Measurements from ENCODE around the gene CTIF. TPM values are rescaled to one million over a fixed set of nuclear protein-coding genes. Genes with fewer than 3 reads are reported as not detected.
"Not testable (repeated sequence)": the region's sequence is repeated elsewhere in the genome, so short reads cannot be mapped to it uniquely, and the experiment has no call there.

The CTIF gene
- total RNA-seq: 23.4 TPM

DNA sequence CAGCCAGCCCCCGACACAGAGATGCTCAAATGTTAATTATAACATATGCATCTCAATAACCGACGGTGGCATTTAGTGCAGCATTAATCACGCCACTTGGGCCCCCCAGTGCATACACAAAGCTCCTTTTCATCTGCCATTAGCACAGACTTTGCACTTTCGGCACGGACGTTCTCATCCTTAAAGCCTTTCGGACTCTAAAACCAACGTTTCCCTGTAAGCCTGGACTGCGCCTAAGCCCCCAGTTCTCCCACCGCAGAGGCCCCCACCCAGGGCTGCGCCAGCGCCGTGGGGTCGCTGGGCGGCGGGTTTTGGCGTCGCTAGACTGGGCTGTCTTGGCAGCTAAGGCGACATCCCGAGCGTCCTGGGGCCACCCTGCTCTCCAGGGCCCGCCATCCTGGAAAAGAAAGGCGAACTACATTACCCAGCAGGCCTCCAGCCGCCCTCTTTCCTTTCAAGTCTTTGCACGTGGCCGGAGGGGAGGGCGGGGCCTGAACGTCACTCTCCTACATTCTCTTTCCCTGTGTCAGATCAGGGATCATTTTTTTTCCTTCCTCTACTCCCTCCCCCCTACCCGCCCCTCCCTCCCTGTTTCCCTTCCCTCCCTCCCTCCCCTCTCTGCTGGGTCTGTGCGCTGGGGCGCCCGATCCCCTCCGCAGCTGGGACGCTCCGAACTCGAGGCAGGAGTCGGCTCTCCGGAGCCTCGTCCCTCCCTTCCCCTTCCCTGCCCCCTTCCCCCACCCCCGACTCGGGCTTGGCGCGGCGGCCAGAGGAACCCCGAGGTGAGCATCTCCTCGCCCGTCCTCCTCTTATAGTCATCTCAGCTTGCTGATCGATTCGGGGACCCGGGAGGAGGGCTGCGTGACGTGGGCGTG, at the start of gene CTIF:
CTIF (plus strand) TSS at position 501 of the 875 bp plus-strand sequence. CDS start 80,535 bp downstream, outside the sequence.
- peak; percentile 99 for DNase-seq

DNA sequence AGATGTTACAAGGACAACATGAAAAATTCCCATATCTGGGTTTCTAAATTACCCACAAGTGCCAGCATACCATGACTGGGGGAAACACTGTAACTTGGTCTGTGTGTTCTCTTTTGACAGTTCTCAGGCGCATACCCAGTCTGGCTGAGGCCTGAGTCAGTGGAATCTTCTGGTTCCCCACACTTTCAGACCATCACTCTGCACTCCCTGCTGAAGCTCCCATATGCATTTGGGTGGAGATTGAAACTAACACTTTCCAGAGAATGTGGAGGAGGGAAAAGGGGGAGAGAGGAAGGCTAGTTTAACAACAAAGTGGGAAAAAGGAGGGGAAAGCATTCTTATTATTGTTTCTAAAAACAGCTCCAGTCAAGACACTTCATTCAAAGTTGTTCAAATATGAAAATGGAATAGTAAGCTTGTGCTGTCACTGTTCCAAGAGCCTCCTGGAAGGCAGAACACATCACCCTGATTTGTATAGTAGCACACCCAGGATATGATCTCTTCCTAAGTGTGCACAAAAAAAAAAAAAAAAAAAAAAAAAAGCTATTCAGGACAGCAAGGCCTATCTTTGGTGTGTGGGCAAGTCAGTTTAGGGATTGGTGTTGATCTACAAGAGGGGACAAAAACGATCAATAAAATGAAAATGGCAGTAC, 48.1 kb upstream of the CTIF start:
- no peak for DNase-seq

DNA sequence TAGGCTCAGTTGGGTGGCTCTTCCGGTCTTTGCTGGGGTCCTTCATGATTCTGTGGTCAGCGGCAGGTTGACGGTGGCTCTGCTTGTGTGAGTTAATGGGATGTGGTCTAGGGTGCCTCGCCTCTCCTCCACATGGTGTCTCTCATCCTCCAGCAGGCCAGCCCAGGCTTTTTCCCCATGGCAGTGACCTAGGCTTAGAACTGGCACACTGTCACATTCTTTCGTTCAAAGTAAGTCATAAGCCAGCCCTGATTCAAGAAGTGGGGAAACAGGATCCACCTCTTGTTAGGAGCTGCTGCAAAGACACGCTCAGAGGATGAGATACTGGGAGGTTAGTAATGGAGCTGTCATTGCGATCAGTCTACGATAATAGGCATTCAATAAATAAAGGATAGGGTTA, 46.0 kb upstream of the CTIF start:
- no peak for DNase-seq

- no peak for DNase-seq
Measured at GRCh38 chr18:48493434-48494230, 45.2 kb upstream of the CTIF start.

DNA sequence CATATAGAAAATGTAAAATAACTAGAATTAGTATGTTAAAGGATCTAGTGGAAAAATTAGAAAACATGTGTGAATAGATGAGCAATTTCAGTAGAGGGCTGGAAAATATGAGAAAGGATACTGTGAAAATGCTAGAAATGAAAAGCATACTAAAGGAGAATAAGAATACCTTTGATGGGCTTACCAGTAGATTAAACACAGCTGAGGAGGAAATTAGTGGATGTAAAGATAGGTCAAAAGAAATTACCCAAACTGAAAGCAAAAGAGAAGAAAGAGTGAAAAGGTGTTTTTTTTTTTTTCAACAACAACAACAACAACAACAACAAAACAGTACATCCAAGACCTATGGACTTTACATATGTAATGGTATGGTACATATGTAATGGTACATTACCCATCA, 41.0 kb upstream of the CTIF start:
- no peak for DNase-seq

- DNase-seq: no peak
Measured at GRCh38 chr18:48500517-48500916, 38.3 kb upstream of the CTIF start.

- DNase-seq: no peak
Measured at GRCh38 chr18:48502906-48503305, 35.9 kb upstream of the CTIF start.

DNA sequence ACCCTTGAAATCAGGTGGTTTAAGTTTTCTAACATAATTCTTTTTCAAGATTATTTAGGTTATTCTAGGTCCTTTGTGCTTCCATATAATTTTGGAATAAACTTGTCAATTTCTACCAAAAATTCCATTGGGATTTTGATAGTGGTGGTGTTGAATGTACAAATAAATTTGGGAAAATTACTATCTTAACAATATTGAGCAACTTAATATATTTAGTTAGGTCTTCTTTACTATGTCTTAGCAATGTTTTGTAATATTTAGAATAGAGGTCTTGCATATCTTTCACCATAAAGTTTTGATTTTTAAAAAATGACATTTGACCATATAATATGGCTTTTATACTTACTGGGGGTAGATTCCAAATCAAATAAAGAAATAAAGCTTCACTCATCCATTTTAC, 34.0 kb upstream of the CTIF start:
- no peak for DNase-seq

DNA sequence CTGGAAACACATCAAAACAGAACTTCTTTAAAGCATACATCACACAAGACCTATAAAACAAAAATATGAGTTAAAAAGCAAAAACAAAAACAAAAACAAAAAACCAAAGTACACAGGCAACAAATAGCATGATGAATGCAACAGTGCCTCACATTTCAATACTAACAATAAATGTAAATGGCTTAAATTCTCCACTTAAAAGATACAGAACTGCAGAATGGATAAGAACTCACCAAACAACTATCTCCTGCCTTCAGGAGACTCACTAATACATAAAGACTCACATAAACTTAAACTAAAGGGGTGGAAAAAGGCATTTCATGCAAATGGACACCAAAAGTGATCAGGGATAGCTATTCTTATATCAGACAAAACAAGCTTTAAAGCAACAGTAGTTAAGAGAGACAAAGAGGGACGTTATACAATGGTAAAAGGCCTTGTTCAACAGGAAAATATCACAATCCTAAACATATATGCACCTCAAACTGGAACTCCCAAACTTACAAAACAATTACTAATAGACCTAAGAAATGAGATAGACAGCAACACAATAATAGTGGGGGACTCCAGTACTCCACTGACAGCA, 31.8 kb upstream of the CTIF start:
- not testable (repeated sequence) for DNase-seq

DNA sequence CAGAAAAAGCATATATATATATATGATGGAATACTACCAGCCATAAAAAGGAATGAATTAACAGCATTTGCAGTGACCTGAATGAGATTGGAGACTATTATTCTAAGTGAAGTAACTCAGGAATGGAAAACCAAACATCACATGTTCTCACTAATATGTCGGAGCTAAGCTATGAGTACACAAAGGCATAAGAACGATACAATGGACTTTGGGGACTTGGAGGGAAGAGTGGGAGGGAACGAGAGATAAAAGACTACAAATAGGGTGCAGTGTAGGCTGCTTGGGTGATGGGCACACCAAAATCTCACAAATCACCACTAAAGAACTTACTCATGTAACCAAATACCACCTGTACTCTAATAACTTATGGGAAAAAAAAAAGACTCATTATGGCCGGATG, 26.3 kb upstream of the CTIF start:
- DNase-seq: not testable (repeated sequence)

DNA sequence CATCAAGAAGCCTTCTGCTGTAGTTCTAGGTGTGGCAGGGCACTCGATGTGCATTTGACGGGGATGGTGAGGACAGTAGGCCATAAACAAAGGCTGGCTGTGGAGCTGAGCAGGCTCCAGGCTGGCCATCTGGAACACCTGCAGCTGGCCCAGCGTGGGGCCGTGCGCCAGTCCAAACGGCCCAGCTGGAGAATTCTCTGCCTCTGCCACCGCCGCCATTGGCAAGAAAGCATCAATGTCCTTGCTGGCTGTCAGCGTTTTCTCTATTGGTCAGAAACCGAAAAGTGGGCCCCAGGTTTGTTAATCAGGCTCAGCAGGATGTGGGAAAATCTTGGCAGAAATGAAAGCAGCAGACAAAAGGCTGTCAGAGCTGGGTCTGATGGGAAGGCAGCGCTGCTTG, 24.0 kb upstream of the CTIF start:
- no peak for DNase-seq

GRCh38 chr18:48517048-48517447, 21.8 kb upstream of the CTIF start:
- no peak for DNase-seq

DNA sequence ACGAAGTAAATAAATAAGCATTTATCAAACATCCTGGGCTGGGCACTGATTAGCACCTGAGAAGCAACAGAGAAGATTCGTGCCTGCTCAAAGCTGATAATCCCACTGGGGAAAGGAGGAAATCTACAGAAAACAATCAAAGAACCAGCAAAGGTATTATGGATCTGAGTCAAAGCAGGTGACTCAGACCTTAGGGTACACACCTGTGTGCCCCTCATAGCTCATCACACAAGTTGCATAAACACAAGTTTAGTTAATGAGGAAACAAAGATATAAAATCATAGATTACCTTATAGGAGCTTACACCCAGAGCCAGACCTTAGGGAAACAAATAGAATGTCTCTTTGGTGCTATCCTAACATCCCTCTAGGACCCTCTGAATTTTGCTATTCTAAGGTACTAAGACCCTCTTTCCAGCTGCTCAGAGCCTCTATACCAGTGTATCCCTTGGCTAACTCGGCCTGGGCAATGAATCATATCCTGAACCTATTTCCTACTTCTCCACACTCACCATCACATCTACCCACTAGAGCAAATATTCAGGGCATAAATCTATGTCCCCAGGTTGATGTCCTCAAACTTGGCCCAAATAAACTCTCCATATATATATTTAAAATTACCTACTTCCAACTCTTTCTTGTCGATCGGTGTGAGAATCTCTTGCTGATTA, 19.3 kb upstream of the CTIF start:
- no peak for DNase-seq

DNA sequence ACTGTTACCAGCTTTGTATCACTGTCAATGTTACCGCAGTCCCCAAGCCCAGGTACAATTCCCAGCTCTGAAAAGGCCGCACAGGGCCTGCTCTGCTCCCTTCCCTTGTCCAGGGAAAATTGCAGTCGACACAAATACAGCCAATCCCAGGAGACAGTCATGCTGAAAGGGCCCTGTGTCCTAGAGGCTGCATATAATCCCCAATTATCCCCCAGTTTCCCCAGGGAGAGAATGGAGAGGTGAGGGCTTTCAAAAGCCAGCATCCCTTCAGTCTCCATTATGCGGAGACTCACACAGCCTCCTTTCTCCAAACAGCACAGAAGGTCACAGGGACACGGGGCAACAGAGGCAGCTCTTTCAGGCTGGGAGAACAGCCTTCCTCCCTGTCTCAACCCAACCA, 17.1 kb upstream of the CTIF start:
- no peak for DNase-seq

DNA sequence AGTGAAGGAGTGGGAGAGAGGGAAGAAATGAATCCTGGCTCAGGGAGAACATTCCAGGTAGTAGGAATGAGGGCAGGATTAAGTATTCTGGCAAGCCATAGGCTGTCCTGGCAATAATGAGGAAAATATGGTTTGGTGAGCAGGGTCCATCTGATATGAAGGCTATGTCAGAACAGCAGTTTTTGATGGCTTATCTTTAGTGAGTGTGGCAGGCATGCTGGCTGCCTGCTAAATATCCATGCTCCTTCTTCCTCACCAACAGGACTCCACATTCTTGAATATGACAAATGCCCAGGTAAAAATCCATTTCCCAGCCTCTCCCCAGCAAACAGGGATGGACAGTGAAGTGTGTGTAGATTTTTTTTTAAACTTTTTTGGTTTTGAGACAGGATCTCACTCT, 13.2 kb upstream of the CTIF start:
- no peak for DNase-seq

DNA sequence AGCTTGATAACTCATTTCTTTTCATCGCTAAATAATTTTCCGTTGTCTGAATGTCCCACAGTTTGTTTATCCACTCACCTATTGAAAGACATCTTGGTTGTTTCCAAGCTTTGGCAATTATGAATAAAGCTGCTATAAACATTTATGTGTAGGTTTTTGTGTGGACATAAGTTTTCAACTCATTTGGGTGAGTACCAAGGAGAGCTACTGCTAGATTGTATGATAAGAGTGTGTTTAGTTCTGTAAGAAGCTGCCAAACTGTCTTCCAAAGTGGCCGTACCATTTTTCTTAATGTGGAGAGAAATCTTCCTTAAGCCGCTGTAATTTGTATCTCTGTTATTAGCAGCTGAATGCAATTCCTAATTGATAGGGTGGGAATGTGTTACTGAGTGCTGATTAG, 11.4 kb upstream of the CTIF start:
- no peak for DNase-seq

DNA sequence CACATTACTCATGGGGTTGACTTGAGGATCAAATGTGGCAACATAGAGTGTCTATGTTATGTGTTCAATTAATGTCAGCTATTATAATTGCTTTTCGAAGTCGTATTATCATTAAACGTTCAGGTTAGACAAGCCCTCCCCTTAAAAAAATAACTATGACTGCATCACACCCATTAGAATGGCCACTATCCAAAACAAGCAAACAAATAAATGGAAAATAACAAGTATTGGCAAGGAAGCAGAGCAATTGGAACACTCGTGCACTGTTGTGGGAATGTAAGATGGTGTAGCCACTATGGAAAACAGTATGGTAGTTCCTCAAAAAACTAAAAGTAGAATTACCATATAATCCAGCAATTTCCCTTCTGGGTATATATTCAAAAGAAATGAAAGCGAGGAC, 10.0 kb upstream of the CTIF start:
- DNase-seq: no peak

- peak; percentile 54 for DNase-seq
Measured at GRCh38 chr18:48529796-48530195, 9.0 kb upstream of the CTIF start.

- DNase-seq: no peak
Measured at GRCh38 chr18:48530399-48531081, 8.3 kb upstream of the CTIF start.

GRCh38 chr18:48531082-48531403, 7.8 kb upstream of the CTIF start:
- no peak for DNase-seq

GRCh38 chr18:48531908-48532307, 6.9 kb upstream of the CTIF start:
- no peak for DNase-seq

Measured in tongue (tissue), 2 donors.